HG03432 (cell line): ENCODE data around the gene FANCC.

Experiments used
- ATAC-seq: cut with Tn5 transposase; IDR thresholded peaks from one replicate; pipeline ENCODE4 v1.9.1; 2021; ENCODE audit warnings: mild to moderate bottlenecking, moderate library complexity; ENCODE audit not compliant: unreplicated experiment

FANCC gene

GRCh38 chr9:95076696-95077052 is 240.8 kb downstream of the FANCC start:
- ATAC-seq = no peak

DNA sequence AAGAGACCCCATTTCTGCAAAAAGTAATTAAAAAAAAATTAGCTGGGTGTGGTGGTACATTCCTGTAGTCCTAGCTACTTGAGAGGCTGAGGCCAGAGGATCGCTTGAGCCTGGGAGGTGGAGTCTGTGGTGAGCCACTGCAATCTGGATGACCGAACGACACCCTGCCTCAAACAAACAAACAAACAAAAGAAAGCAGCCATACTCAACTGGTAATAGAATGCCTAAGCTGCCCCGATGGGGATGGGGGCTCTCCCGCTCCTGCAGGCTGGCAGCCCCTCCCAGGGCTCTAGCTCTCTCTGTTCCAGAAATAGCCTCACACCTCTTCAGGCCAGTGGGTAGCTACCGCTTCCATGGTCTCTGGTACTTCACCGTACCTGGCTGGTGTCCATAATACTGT is 241.8 kb downstream of the FANCC start:
- ATAC-seq = no peak

- no peak for ATAC-seq
These were observed 242.9 kb downstream of the FANCC start for GRCh38 chr9:95074632-95075031.

DNA sequence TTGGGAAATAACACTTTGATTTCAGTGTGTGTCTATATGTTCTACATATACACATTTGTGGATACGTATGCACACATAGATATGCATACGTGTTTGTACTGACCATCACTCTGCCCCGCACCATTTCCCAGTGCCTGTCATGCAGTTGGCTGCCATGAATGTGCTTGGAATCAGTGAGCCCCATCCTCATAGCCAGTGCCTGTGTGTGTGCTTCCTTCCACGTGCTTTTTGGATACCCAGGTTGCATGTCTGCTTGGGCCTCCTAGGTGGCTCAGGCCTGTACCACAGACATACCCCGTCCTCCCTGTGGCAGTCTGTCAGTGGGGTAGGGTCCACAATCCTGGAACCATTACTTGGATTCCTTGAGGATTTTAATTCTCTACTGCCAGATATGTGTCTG is 243.6 kb downstream of the FANCC start:
- no peak for ATAC-seq

DNA sequence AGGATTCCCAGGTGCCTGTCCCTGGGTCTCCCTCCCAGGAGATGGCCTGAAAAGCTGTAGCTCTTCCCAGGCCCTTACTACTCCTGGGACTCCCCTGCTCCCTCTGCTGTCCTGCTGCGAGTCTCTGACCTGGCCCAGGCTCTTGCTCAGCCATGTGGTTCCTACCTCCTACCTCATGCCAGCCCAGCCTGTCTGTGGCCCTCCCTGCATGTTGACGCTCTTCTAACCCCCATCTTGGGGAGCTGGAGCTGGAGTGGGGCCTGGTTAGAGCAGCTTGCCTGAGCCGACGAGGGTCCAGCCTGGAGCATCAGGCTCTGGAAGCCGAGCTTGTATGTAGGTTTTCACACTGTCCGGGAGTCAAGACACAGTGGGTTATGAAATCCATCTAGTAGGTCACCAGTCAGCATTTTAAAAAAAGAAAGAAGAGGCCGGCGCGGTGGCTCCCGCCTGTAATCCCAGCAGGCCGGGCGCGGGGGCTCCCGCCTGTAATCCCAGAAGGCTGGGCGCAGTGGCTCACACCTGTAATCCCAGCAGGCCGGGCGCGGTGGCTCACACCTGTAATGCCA is 244.4 kb downstream of the FANCC start:
- no peak for ATAC-seq

DNA sequence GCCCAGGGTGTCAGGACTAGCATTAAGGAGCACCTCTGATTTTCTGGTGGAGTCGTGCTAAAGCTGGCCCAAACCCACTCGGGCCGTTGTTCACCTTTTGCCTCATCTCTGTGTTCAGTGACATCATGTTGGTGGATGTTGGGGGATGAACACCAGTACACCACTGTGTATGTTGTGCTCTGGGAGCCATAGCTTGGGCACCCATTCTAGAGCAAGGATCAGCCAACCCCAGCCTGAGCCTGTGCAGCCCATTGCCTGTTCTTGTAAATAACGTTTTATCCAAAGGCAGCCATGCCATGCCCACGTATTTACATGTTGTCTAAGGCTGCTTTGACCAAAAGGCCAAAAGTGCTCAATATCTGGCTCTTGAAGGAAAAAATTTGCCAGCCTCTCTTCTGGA is 245.6 kb downstream of the FANCC start:
- no peak for ATAC-seq

GRCh38 chr9:95071450-95071849 is 246.1 kb downstream of the FANCC start:
- ATAC-seq = no peak

- ATAC-seq = no peak
These were observed 246.9 kb downstream of the FANCC start for GRCh38 chr9:95070549-95071021.

GRCh38 chr9:95067897-95068296 is 249.6 kb downstream of the FANCC start:
- no peak for ATAC-seq

- ATAC-seq = no peak
These were observed 250.5 kb downstream of the FANCC start for GRCh38 chr9:95067057-95067456.

DNA sequence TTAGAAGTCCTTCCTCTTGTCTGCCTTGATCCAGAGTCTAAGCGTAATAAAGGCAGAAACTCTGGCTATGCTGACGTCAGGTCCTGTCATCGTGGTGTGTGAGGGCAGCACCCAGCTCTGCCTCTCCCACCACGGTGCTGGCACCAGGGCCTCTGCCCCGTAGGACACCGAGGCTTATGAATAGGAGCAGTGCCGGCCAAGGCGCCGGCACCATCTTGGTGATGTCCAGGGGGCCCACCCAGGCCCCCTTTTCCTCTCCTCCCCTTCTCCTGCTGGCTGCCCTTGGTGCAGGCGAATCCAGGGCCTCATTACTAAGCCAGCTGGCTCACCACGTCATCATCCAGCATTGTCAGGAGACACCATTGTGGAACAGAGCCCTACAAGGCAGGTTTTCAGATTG is 252.3 kb downstream of the FANCC start:
- no peak for ATAC-seq

DNA sequence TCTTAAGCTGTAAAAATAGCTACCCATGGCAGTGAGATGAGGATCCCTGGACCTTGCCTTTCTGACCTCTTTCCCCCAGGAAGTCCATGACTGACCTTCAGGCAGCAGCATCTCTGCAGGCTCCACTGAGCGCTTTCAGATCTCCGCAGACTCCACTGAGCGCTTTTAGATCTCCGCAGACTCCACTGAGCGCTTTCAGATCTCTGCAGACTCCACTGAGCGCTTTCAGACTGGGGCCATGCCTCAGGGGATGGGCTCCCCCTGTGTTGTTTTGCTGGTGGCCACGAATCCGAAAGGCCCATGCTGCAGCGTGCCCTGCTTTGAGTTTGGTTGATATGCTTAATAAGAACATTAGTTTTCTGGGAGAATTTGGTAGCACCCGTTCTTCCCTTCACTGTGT is 254.2 kb downstream of the FANCC start:
- ATAC-seq = no peak

GRCh38 chr9:95062596-95063065 is 254.9 kb downstream of the FANCC start:
- ATAC-seq = no peak

DNA sequence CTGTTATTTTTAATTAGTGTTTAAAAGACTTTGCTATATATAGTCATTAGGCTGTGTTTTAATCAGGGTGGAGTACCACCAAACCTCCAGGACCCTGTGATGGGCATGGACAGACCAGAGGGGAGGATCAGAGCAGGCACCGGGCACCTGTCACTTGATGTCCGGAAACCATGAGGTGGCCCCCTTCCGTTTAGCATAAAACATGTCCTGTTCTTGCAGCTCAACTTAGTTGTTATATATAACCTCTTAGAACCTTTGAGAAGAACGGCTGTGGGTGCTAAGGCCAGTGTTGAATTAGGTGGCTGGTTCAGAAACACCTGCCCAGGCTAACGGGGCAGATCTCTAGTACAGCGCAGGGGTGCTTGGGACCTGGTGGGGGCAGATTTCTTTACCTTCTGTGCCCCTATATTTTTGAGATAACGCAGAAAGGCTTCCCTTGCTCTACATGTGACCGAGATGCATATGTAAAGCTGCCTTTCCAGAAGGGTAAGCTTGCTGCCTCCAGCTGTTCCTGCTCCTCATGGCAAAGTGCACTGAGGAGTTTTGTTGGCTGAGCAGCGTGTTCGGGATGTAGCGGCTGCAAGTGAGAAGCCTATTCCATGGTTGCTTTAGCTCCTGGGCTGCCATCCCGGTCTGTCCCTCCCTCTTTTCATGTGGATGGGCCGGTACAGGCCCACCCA is 255.5 kb downstream of the FANCC start:
- no peak for ATAC-seq

GRCh38 chr9:95060916-95061315 is 256.6 kb downstream of the FANCC start:
- no peak for ATAC-seq

DNA sequence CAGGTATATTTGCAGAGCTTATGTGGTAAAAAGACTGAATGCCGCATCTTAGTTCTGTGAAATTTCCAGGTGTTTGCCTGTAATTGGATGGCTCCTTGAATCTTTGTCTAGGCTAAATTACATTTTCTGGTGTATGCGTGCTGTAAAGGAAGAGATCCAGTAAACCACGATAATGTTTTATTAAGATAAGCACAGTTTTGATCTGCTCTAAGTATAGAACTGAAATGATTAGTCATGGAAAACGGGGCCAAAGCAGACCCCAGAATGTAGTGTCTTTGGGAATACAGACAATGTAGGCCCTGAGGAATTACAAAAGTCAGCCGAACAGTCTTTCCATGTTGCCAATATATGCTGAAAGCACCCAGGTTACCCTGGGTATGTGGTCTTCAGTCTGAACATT is 257.3 kb downstream of the FANCC start:
- no peak for ATAC-seq

- no peak for ATAC-seq
These were observed 258.6 kb downstream of the FANCC start for GRCh38 chr9:95058795-95059386.

- ATAC-seq = no peak
These were observed 259.3 kb downstream of the FANCC start for GRCh38 chr9:95058121-95058785.

DNA sequence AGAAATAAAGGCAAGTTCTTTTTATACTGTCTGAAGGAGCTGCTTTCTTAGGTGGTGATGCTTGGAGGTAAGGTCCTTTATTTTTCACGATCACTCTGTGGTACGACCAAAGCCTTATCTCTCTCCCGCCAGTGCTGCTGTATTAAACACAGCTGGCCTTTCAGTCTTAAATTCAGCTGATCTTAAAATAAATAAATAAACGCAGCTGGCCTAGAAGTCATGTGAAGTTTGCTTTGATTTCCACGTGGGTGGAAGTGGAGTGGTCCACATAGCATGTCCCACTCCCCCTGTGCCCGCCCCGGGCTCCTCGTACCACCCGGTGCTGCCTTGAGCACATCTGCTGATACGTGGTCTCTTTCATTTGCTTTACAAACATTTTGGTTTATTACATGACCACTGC is 260.4 kb downstream of the FANCC start:
- no peak for ATAC-seq

DNA sequence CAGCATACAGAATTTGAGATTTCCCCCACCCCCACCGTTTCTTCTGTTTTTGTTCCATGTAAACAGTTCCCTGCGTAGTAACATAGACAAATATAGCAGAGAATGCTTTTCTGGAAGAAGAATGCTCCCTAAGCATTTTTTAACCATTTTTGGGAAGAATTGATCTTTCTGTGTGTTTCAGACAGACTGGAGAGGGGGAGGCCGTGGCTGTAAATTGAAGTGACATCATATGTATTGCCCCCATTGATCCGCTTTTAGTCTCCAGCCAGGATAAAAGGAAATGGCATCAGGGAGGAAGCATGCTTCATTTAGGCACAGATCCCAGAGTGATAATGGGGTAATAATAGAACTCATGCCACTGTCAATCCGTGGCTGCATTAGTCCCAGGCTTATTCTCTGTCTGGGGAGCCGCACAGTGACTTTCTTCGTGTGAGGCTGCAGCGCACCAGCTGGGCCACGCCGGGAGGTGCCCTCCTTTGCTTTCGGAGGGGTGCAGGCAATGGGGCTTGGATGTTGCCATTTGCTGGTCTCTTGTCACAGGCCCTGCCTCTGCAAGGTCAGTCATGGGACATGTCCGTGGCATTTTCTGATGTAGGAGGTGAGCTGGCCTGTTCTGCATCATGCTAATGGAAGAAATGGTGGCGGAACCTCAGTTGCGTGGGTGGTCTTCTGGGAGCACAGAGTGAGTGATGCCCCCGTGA is 261.5 kb downstream of the FANCC start:
- no peak for ATAC-seq

GRCh38 chr9:95055334-95055850 is 262.1 kb downstream of the FANCC start:
- no peak for ATAC-seq
